Measurements from ENCODE around the gene CNEP1R1. TPM values are rescaled to one million over a fixed set of nuclear protein-coding genes. Genes with fewer than 3 reads are reported as not detected.

The CNEP1R1 gene, protein sequence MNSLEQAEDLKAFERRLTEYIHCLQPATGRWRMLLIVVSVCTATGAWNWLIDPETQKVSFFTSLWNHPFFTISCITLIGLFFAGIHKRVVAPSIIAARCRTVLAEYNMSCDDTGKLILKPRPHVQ
- 32.7 TPM for total RNA-seq (ENCODE audit: unreplicated experiment)
- long read RNA-seq, transcript CNEP1R1-202 (6 exons, 2,117 nt) = major isoform, 8 of 10 reads
- long read RNA-seq, partial matches to known transcripts = 0 of 10 reads
- long read RNA-seq, other reads (novel, unspliced or antisense) = 2 of 10 reads

GRCh38 chr16:50024684-50025536, at the start of gene CNEP1R1:
TSS of gene CNEP1R1 (plus strand) at chr16:50025225. CDS start at chr16:50025316, 91 bp downstream.
- Mint-ChIP-seq H3K4me3 (ENCODE audit: unreplicated experiment) (peak within 1 kb of the TSS; percentile 96), H3K9me3 (ENCODE audit: unreplicated experiment) (no peaks in the 10 kb centered on the region), H3K27me3 (ENCODE audit: unreplicated experiment) (no peaks in the 10 kb centered on the region), H3K36me3 (ENCODE audit: low read depth, unreplicated experiment) (peaks cover under 1% of the 10 kb centered on the region), H3K4me1 (ENCODE audit: unreplicated experiment) (peaks cover 4% of the 10 kb centered on the region), H3K27ac (ENCODE audit: unreplicated experiment) (peak within 1 kb of the TSS; percentile 86)
- peak; percentile 95 for DNase-seq (ENCODE audit: low spot score)
- TF ChIP-seq, protein P1, sequence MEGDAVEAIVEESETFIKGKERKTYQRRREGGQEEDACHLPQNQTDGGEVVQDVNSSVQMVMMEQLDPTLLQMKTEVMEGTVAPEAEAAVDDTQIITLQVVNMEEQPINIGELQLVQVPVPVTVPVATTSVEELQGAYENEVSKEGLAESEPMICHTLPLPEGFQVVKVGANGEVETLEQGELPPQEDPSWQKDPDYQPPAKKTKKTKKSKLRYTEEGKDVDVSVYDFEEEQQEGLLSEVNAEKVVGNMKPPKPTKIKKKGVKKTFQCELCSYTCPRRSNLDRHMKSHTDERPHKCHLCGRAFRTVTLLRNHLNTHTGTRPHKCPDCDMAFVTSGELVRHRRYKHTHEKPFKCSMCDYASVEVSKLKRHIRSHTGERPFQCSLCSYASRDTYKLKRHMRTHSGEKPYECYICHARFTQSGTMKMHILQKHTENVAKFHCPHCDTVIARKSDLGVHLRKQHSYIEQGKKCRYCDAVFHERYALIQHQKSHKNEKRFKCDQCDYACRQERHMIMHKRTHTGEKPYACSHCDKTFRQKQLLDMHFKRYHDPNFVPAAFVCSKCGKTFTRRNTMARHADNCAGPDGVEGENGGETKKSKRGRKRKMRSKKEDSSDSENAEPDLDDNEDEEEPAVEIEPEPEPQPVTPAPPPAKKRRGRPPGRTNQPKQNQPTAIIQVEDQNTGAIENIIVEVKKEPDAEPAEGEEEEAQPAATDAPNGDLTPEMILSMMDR (IDR thresholded peaks at IDR 0.05; ENCODE audit: unreplicated experiment) = peak; percentile 92

DNA sequence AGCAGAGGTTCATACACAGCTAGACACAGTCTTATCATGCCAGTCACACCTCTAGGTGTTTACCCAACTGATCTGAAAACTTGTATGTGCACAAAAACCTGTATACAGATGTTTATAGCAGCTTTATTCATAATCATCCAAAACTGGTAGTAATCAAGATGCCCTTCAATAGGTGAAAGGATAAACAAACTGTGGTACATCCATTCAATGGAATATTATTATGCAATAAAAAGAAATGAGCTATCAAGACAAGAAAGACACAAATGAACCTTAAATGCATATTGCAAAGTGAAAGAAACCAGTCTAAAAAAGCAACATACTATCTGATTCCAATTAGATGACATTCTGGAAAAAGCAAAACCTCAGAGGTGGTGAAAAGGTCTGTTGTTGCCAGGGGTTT, 47.6 kb upstream of the CNEP1R1 start:
- no peaks in the 10 kb centered on the region for H3K36me3 Mint-ChIP-seq (ENCODE audit: low read depth, unreplicated experiment)
- TF ChIP-seq, protein P1 (IDR thresholded peaks at IDR 0.05; ENCODE audit: unreplicated experiment) = no peak
- H3K9me3 Mint-ChIP-seq (ENCODE audit: unreplicated experiment) = no peaks in the 10 kb centered on the region
- no peak overlapping the region for H3K27ac Mint-ChIP-seq (ENCODE audit: unreplicated experiment)
- H3K4me1 Mint-ChIP-seq (ENCODE audit: unreplicated experiment) = peaks cover 2% of the 10 kb centered on the region
- H3K27me3 Mint-ChIP-seq (ENCODE audit: unreplicated experiment) = no peaks in the 10 kb centered on the region
- H3K4me3 Mint-ChIP-seq (ENCODE audit: unreplicated experiment) = no peak overlapping the region
- DNase-seq (ENCODE audit: low spot score) = no peak

DNA sequence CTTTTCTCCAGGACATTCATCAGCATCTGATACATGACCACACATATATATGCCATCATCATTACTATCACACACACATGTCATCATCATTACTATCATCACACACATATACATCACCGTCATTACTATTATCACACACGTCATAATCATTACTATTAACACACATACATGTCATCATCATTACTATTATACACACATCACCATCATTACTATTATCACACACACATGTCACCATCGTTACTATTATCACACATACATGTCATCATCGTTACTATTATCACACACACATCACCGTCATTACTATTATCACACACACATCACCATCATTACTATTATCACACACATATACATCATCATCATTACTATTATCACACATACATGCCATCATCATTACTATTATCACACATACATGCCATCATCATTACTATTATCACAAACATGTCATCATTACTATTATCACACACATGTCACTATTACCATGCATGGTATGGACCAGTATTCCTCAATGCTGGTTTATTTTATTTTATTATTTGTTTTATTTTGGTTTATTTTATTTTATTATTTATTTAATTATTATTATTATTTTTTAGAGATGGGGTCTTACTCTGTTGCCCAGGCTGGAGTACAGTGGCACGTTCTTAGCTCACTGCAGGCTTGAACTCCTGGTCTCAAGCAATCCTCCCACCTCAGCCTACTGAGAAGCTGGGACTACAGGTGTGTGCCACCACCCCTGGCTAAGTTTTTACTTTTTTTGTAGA, 46.3 kb upstream of the CNEP1R1 start:
- H3K9me3 Mint-ChIP-seq (ENCODE audit: unreplicated experiment) = no peaks in the 10 kb centered on the region
- peaks cover 2% of the 10 kb centered on the region for H3K4me1 Mint-ChIP-seq (ENCODE audit: unreplicated experiment)
- H3K4me3 Mint-ChIP-seq (ENCODE audit: unreplicated experiment) = no peak overlapping the region
- no peak overlapping the region for H3K27ac Mint-ChIP-seq (ENCODE audit: unreplicated experiment)
- TF ChIP-seq, protein P1 (IDR thresholded peaks at IDR 0.05; ENCODE audit: unreplicated experiment) = no peak
- no peaks in the 10 kb centered on the region for H3K36me3 Mint-ChIP-seq (ENCODE audit: low read depth, unreplicated experiment)
- no peaks in the 10 kb centered on the region for H3K27me3 Mint-ChIP-seq (ENCODE audit: unreplicated experiment)
- no peak for DNase-seq (ENCODE audit: low spot score)

- TF ChIP-seq, protein P1 (IDR thresholded peaks at IDR 0.05; ENCODE audit: unreplicated experiment) = no peak
- peaks cover 2% of the 10 kb centered on the region for H3K4me1 Mint-ChIP-seq (ENCODE audit: unreplicated experiment)
- H3K27me3 Mint-ChIP-seq (ENCODE audit: unreplicated experiment) = no peaks in the 10 kb centered on the region
- H3K9me3 Mint-ChIP-seq (ENCODE audit: unreplicated experiment) = no peaks in the 10 kb centered on the region
- no peak for DNase-seq (ENCODE audit: low spot score)
- H3K36me3 Mint-ChIP-seq (ENCODE audit: low read depth, unreplicated experiment) = no peaks in the 10 kb centered on the region
- H3K4me3 Mint-ChIP-seq (ENCODE audit: unreplicated experiment) = no peak overlapping the region
- no peak overlapping the region for H3K27ac Mint-ChIP-seq (ENCODE audit: unreplicated experiment)
These were observed 44.9 kb upstream of the CNEP1R1 start for GRCh38 chr16:49980166-49980565.
